SIG-M5 treated with dmso at 0.1 percent for 504 hours (cell line): Measurements from ENCODE around the gene SSTR3.
"Not testable (repeated sequence)": the region's sequence is repeated elsewhere in the genome, so short reads cannot be mapped to it uniquely, and the experiment has no call there.

ENCODE experiments used
- DNase-seq: peaks from one replicate; lab custom pipeline; 2025; ENCODE audit not compliant: unreplicated experiment; lab: John Stamatoyannopoulos, UW

Gene SSTR3

DNA sequence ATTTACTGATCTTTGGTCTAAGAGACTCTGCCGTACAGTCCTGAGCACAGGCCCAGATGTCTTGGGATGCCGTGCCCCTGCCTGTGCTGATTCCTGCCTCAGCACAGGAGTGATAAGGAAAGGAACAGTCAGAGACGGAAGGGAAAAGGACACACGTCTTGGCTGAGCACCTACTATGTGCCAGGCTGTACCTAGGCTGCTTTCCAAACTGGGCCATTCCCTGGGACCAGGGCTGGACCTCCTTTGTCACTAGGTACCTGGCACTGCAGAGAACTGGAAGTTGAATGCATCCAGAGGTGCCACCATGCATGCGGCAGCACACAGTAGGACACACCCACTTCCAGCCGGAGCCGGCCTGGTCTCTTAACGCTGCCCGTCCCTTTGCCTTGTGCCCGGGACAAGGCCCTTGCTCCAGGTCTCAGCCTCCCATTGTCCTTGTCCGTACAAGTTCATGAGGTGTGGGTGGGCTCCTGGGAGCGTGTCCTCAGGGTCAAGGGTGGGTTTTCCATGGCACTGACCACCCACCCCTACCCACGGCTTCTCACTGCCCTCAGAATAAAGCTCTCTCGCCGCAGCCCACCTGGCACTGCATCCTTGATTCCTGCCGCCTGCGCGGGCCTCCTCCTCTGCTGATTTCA, 1.1 kb upstream of the SSTR3 start:
- no peak for DNase-seq

DNA sequence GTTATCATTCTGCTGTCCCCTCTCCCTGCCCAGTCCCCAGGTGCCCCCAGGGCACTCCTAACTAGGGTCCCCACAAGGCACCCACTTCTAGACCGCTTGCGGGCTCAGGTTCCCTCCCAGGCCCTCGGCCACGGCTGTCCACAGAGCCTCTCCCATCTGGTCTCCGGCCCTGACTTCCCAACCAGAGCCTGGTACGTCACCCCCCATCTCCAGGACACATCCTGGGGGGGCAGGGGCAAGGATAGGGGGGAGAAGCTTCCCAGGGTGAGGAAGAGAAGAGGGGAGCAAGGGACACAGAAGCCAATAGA, 457 bp downstream of the SSTR3 start:
- DNase-seq: no peak

DNA sequence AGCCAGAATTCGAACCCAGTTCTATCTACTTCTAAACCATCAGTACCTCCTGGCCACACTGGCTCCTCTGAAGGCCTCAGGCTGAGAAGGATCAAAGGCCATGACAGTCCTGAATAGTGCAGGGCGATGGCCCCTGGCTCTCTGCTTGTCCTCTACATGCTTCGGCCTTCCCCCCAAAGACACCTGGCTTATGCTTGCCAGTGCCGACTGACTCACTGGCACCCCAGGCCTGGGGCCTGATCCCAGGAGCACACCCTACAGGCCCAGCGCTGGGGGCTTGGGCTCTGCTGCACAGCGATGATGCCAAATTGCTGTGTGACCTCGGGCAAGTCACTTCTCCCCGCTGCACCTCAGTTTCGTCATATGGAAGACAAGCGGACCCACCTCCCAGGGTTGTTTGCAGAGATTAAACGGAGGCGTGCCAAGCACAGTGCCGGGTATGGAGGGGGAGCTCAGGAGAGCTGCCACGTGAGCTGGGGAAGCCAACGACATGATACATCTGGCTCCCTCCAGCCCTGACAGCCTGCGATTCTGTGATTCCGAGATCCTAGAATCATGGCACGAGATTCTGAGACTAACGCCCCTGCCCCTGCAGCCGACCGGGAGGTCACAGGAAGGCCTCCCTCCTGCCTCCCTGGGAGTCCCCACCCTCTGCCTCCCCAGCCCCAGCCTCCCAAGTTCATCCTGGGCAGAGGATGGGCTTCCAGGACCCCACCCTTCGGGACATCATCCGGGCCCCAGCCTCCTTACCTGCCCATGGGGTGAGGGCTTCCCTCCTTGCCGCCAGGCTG, 1.0 kb downstream of the SSTR3 start:
- DNase-seq: no peak

DNA sequence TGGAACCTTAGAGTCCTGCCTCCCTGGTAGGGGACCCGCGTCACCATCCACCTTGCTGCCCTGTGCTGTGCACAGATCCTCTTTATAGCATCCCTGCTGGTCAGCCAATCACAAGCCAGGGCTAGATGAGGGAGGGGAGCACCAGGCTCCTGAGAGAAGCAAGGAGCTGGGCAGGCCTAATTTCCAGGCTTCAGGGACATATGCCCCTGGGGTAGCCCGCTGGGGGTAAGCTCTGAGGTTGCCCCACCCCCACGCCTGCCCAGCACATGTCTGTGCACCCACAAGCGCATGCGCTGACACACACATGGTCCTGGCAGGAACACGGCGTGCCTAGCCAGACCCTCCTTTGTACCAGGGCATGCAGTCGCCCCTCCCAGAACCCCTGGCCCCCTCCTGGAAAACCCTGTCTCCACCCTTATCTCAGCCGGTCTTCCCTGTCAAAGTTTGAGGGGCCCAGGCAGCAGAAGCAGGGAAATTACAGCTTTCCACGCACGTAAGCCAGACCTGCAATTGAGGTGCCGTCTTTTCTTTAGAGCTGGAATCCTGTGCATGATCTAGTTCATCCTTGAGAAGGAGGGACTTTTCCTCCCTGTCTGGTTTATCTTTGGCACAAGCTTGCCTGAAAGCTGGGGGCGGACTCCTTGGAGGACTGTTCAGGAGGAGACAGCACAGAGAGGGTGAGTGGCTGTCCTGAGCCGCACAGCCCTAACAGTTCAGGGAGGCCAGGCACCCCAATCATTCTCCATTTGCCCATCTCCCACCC, 2.1 kb downstream of the SSTR3 start:
- no peak for DNase-seq

DNA sequence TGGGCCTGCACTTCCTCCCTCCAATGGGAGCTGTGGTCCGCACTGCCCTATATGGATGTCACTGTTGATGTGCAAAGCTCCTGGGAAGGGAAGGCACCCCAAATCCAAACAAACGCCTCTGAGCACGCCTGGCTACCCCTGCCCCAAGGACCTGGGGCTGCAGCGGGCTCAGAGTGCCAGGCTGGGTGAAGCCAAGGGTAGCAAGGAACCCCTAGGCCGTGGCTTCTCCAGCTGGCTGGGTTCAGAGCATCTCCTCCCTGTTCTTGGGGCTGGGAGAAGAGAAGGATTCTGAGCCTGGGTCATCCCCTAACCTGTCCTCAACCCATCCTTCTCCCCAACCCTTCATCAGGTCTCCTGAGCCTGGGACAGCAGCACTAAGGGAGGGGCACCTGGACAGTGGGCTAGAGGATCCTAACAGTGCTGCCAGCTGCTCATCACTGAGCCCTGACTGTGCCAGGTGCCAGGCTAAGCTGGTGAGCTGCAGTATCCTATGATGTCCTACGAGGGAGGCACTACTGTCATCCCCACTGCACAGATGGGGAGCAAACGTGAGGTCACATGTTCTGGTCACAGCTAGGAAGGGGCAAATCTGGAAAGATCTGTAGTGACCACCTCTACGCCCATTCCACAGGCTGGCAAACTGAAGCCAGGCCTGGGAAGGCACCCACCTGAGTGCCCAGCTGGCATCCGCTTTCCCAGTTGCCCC, 3.0 kb downstream of the SSTR3 start:
- DNase-seq: no peak

DNA sequence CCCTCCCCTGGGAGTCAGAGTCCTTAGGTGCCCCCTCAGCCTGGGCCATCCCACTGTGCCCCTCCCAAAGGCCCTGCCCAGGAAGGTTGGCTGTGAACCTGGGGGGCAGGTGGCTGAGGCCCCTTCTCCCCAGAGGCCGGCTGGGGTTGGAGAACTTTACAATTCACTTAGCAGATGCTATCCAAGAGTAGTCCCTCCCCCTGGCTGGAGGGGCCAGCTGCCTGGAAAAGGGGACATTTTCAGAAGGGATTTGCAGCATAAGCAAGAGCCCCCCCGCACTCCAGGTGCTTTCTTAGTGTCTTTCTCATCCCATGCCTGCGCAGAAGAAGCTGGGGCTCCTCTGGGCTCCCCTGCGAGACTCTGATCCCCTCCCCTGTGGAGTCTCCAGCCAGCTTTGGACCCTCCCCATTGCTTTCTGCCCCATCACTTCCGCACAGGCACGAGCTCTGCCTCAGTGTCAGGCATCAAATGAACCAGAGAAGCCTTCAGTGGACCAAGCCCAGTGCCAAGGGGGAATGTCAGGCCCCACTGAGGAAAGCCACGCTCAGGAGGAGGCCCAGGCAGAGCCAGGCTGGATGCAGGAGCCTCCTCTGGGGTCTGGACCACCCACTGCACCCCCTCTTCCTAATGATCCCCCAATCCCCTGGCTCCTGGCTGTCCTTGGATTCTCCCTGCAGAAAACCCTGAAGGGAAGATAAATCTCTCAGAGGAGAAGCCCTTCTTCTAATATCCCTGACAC, 3.7 kb downstream of the SSTR3 start:
- DNase-seq: no peak

DNA sequence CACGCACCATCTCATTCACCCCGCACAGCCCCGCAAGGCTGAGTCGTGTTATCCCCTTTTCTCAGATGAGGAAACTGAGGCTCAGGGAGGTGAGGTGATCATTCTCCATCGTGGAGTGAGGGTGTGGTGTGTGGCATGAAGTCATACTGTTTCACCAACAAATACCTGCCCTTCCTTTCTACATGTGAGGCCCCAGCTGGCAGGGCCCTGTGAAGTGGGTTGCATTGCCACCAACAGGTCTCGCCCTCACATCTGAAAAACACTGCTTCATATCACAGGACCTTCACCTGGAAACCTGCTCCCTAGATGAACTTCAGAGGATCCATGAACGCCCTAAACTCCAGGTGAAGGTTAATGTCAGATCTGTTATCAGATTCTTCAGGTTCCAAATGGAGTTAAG, 4.3 kb downstream of the SSTR3 start:
- no peak for DNase-seq

DNA sequence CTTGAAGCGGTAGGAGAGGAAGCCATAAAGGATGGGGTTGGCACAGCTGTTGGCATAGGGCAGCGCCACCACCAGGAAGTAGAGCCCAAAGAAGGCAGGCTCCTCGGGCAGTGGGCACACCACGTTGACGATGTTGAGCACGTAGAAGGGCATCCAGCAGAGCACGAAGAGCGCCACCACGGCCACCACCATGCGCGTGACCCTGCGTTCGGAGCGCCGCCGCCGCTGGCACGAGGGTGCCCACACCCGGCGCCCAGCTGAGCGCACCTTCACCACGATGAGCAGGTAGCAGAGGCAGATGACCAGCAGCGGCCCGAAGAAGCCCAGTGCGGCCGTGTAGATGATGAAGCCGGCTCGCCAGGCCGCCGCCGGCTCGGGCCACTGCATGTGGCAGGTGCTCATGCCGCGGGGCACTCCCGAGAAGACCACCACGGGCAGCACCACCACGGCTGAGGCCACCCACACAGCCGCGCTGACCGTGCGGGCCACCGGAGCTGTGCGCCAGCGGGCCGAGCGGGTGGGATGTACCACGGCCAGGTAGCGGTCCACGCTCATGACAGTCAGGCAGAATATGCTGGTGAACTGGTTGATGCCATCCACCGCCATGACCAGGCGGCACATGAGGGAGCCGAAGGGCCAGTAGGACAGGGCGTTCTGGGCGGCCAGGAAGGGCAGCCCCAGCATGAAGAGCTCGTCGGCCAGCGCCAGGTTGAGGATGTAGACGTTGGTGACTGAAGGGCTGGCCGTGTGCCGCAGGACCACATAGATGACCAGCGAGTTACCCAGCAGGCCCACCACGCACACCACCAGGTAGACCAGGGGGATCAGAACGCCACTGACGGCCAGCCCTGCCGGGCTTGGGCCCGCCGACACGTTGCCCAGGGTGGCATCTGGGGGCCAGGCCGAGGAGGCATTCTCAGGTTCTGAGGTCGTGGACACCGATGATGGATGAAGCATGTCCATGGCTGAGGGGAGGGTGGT, 5.1 kb downstream of the SSTR3 start:
- DNase-seq: no peak

DNA sequence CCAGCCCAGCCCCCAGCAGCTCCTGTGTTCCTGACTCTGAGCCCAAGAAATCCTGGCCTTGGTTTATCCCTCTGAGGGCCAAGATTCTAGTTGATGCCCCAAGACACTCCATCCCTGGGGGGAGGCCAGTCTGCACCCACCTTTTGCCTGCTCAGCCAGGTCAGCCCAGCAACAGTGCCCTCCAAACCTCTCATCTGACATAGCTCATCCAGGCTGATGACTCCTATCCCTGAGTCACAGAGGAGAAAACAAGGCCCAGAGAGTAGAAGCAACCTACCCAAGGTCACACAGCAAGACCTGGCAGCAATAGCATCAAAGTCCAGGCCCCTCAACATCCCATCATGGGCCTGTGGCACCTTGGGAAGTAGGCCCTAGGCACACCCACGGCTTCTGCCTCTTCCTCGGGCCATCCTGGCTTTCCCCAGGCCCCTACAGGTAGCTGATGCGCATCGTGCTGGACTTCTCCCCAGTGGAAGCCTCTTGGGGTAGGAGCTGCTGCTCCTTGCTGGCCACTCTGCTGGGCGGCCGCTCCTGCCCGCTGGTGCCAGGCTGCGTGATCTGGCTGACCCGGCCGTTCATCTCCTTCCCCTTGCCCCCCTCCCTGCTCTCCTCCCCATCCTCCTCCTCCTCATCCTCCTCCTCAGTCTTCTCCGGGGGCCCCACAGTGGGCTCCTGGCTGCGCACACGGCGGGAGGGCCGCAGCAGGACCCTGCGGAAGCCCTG, 6.0 kb downstream of the SSTR3 start:
- no peak for DNase-seq

DNA sequence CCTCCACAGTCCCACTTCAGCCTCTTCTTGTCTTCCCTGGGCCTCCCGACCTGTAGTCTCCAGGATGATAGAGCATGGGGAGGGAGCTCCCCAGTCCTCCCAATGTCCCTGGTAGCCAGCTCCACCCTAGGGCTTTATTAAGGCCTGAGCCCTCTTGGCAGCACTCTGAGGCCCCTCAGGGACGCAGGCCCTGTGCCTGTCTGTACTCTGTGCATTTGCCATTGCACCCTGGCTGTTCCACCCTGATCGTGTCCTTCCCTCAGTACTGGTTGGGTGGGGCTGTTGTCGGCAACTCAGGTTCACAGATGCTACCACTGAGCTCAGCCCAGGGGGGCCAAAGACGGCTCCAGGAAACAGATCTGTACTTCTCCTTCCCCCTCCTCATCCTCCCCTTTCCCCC, 7.2 kb downstream of the SSTR3 start:
- no peak for DNase-seq

DNA sequence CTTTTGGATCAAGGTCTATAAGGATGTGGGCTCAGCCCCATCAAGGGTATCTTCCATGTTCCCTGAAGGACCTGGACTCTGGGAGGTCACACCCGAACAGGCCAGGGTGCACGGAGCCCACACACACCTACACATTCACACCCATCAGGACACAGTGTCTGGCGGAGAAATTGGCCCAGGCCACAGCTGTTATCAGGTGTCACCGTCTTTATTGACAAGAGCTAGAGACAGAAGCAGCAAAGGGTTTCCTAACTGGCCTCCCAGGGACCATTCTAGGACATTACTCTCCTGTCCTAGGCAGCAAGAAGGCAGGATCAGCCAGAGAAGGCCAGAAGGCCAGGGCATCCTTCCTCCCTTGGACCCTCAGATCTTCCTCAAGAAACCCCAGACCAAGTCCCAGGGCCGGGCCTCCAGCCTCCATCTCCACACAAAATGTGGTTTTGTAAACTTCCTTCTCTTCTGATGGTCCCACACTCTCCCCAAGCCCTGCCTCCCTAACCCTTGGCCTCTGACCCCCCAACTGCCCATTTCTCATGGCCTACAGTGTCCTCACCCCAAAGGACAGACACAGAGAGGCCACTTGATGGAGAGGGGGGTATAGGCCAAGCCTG, 8.1 kb downstream of the SSTR3 start:
- DNase-seq: no peak

DNA sequence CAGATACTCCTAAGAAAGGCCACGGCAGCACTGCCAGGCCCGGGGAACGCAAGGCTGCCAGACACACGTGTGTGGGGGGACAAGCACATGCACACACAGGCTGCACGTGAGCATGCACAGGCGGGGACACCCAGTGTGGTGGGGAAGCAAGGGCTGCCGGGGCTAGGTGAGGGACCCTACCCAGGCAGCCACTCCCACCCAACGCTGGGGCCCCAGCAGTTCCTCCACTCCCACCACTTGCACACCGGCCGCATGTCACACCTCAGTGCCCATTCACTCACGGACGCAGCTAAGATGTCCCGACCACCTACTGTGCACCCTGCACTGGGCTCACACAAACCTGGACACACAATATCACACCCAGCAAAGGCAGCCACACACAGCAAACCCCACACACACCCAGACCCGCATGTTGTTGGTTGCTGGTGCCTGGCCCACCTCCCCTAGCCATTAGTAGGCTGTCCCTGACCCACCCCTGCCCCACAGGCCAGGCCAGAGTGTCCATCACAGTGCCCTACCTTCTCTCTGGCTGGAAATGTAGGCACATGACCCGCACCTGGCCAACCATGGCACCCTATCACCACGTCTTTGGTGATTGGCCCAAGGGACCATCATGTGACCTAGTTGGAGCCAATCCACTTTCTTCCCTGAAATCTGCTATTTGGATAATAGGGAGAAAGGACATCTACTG, 8.8 kb downstream of the SSTR3 start:
- DNase-seq: no peak

DNA sequence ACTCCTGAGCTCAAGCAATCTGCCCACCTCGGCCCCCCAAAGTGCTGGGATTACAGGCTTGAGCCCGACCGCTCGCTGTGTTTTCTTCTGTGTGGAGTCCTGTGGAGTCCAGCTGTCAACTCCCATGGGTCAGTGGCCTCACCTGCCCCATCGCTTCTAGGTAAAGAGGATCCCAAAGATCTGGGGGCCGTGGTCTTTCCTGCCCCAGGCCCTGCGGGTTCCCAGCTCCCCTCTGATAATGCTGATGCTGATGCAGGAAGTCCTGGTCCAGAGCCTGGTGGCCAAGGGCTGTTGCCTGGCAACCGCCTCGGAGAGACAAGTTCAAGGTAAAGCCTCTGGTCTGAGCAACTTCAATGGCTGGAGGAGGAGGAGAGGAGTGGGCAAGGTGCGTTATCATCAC, 9.6 kb downstream of the SSTR3 start:
- no peak for DNase-seq

DNA sequence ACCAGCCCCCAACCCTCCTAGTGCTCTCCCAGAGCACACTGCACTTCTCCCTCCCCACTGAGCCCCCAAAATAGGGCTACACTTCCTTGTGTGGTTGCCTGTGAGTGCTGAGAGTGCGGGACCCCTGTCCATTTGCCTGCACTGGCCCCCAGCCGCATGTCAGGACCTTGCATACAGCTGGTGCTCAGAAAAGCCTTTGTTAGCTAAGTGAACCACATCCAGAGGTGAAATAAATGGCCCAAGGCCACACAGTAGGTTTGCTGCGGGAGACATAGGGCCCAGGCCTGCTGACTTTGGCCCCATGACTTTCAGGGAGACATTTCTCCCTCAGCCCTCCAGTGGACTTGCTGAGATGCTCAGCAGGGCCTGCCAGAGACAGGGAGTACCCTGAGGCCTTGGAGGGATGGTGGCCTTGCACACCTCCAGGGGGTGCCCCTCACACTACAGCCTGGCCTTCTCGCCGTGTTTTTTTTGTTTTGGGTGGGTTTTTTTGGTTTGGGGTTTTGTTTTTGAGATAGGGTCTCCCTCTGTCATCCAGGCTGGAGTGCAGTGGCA, 10.2 kb downstream of the SSTR3 start:
- DNase-seq: no peak

DNA sequence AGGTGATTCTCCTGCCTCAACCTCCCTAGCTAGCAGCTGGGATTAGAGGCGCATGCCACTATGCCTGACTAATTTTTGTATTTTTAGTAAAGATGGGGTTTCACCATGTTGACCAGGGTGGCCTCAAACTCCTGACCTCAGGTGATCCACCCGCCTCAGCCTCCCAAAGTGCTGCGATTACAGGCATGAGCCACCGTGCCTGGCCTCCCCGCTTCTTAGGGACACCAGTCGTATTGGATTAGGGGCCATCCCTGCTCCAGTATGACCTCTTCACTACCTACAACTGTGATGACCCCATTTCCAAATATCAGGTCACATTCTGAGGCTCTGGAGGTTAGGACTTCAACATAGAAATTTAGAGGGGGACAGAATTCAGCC, 10.8 kb downstream of the SSTR3 start:
- not testable (repeated sequence) for DNase-seq

DNA sequence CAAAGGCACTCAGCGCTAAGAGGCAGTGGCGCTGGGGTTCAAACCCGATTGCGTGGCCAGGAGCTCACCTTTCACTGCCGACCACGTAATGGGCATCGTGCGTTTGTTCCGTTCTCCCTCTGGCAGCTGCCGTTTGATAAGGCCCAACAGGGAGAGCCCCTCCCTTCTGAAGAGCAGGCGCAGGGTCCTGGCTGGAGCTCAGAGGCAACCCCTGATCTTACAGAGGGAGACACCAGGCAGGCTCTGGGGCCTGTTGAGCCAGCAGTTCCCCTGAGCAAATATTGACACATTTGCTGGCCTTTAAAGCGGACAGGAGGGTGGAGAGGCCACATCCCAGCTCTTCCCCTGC, 12.5 kb downstream of the SSTR3 start:
- no peak for DNase-seq

DNA sequence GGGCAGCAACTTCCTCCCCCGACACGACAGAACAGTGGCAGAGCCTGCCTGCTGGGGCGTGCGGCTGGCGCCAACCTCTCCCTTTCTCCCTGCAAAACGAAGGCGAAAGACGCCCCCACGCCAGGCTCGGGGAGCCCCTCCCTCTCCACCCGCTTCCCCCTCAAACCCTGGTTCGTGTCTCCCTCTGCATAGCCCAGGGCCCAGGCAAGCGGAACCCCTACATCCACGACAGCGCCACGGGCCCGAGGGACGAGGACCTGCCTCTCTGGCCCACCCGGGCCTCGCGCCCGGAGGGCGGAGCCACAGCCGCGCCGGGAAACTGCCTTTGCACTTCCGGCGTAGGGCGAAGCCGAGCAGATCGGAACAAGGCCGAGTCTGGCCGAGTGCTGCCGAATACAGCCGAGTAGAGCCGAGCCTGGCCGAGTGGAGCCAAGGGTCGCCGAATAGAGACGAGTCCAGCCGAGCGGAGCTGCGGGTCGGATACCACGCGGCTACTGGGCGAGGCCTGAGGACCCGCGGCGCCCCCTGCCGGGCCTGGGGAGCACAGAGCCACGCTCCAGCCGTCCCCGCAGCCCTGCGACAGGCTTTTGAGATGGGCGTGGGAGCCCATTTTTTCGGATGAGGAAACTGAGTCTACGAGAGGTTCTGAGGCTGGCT, 13.0 kb downstream of the SSTR3 start:
- DNase-seq: peak; percentile 93
